HG02970 (cell line): ENCODE measurements around the gene ANAPC16.
"Not testable (repeated sequence)": the region's sequence is repeated elsewhere in the genome, so short reads cannot be mapped to it uniquely, and the experiment has no call there.

Source experiments
- ATAC-seq: cut with Tn5 transposase; IDR thresholded peaks from one replicate; pipeline ENCODE4 v1.9.1; 2021; ENCODE audit warnings: mild to moderate bottlenecking, moderate library complexity, moderate number of reproducible peaks; ENCODE audit not compliant: unreplicated experiment, low FRiP score

Gene ANAPC16

DNA sequence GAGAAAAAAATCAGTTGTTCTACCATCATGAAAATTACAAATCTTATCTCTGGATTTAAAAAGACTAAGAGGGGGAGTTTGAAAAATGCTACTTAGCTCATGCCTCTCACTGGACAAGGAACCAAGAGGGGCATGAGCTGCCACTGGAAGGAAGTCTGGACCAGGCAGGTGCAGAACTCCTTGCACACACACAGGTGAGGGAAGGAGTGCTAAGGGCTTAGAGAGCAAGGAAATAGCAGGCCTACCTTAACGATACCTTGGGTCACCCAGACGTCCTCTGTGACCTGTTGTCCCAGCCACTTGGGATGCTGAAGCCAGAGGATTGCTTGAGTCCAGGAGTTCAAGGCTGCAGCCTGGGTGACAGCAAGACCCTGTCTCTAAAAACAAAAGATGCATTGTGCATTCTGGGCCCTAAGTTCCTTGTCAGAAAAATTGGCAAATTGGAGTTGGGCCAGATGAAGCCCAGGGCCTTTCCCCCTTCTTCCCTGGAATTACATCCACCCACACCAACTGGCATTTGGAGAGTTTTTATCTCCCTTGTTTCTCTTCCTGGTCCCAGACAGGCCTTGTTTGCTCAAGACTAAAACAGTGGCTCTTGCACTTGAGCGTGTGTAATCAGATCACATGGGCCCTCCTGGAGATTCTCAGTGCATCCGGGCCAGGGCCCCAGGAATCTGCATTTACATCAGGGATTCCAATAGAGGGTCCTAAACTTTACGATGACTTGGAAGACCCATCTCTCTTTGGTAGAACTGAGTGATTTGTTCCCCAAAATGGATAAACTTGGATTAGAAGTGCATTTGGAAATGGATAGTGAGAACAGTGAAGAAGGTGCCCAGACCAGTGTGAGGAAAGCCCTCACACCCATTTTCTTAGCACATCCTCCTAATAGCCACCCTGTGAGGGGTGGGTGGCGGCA lies 60.9 kb downstream of the ANAPC16 start:
- no peak for ATAC-seq

DNA sequence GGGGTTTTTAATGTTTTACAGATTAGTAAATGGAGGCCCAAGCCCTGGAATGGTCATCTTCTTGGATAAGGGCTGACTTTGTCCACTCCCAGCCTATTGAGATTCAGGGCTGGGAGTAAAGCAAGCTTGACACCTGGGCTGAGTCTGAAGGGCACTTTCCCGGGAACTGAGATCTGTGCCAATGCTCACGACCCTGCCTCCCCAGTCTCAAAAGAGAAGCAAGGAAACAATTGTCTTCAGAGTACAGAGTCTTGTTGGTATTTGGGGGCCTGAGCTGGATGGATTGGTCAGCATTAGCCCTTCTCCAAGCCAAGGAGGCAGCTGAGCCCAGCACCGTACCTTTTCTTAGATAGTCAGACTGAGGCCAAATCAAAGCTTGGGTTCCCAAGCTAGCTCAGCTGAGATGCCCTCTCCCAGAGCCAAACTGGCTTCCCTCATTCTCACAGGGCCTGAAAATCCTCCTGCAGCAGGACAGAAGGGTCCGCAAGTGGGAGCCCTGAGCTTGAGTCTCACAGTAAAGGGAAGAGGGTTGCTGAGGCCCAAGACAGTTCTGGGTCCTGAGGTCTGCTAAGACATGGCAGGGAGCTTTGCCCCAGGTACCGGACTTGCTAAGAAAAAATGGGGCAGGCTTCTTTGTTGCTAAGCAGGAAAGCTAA lies 61.7 kb downstream of the ANAPC16 start:
- ATAC-seq = no peak

DNA sequence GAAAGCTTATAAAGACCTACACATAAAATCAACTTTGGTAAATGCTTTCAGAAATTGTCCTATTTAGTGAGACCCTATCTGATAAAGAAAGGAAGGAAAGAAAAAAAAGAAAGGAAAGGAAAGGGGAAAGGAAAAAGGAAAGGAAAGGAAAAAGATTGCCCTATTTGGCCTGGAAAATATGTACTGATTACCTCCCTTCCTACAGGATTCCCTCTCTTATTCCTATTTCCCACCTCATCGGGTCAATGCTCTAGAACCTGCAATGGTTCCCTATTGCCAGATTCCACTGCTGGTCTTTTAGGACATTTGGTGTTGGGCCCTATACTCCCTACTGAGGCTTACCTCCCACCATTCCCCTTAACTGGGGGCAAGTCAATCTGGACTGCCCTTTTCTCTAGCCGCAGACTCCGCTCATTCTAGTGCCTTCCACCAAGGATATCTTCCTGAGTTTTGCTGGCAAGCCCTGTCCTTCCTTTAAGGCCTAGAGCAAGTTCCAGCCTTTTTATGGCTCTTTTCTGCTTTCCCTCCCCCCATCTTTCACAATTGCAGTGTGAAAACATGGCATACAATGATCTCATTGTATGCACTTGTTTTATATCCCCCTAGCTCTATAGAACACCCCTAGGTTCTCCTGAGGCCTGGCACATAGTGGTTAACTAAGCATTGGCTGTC lies 62.3 kb downstream of the ANAPC16 start:
- no peak for ATAC-seq

DNA sequence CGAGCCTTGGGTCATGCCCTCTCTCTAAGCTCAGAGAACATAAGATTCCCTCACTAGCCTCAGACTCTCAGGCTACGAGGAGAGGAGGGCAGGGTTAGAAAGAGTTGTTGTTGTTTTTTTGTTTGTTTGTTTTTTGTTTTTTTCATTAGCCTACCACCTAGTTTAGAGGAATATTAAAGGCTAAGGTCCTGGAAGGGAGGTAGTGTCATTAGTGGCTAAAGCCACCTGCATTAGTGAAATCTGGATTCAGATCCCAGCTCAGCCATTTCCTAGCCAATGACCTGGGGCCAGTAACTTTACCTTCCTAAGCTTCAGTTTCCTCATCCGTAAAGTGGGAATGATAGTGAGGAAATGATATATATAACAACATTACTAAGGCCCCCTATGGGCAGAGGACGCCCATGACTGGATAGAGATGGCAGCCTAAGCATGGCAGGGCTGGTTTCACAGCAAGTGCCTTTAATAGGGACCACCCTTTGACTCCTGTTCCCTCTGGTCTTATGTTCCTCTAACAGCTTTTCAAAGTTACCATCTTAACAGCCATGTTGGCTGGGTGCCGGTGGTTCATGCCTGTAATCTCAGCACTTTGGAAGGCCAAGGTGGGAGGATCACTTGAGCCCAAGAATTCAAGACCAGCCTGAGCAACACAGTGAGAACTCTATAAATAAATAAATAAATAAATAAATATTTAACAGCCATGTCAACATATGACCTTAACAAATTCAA lies 63.0 kb downstream of the ANAPC16 start:
- no peak for ATAC-seq

DNA sequence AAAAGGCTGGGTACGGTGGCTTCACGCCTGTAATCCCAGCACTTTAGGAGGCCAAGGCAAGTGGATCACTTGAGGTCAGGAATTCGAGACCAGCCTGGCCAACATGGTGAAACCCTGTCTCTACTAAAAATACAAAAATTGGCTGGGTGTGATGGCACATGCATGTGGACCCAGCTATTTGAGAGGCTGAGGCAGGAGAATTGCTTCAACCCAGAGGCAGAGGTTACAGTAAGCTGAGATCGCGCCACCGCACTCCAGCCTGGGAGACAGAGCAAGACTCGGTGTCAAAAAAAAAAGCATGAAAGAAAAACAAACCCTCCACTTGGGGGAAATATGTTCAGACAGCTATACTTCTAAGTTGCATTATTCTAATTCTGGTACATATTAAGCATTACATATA lies 63.8 kb downstream of the ANAPC16 start:
- ATAC-seq = not testable (repeated sequence)

DNA sequence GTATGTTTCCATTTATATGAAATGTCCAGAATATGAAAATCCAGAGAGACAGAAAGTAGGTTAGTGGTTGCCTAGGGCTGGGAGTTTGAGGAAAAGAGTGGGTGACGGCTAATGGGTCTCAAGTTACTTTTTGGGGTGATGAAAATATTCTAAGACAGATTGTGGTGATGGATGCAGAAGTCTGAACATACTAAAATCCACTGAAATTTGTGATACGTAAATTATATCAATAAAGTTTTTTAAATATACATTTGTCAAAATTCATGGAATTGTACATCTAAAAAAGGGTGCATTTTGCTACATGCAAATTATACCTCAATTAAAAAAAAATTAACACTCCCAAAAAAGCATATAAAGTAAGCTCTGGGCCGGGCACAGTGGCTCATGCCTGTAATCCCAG lies 67.3 kb downstream of the ANAPC16 start:
- ATAC-seq = no peak
